SK-N-MC (cell line): Measurements from ENCODE around the gene TMBIM1.

ENCODE experiments used
- EZH2 ChIP-seq: fragments of 200-600 bp; sonication (generic); IDR thresholded peaks from one replicate; pipeline ENCODE4 v1.6.1; 2017; ENCODE audit warnings: antibody characterized with exemption
- POLR2AphosphoS5 ChIP-seq: IDR thresholded peaks from 2 replicates; pipeline ENCODE4 v1.6.1; 2012; ENCODE audit warnings: mild to moderate bottlenecking, low read depth, low read length, borderline replicate concordance

GRCh38 chr2:218277921-218278320, 14.4 kb downstream of the TMBIM1 start:
- TF ChIP-seq POLR2AphosphoS5 (no peak), EZH2 (no peak)
